ENCODE results near the gene CRYBG2.

The CRYBG2 gene

DNA sequence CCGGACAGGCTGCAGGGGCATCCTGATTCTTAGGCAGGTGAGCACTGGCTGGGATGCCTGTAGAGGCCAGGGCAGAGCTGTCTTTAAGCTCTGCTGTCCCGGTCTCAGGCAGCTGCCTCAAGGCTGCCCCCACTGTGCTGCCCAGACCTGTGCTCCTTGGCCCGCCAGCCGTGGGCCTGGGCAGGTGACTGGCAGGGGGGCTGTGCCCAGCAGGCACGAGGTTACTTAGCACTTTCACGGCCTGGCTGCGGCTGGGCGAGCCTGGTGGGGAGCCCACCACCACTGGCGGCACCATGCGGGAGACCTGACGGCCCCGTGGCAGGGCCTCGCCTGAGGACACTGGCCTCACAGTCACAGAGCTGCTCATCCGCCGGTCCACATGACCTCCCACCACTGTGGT lies 8.2 kb downstream of the CRYBG2 start:
- TF ChIP-seq MYC (IDR thresholded peaks at IDR 0.05; ENCODE audit: low read depth, low read length) (no peak), POLR2A (IDR thresholded peaks at IDR 0.05; ENCODE audit: extremely low read depth, insufficient read length) (no peak)
- TF ChIP-seq, protein P1, sequence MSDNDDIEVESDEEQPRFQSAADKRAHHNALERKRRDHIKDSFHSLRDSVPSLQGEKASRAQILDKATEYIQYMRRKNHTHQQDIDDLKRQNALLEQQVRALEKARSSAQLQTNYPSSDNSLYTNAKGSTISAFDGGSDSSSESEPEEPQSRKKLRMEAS (IDR thresholded peaks at IDR 0.05; ENCODE audit: low read depth, low read length): no peak
- TF ChIP-seq, protein P2, sequence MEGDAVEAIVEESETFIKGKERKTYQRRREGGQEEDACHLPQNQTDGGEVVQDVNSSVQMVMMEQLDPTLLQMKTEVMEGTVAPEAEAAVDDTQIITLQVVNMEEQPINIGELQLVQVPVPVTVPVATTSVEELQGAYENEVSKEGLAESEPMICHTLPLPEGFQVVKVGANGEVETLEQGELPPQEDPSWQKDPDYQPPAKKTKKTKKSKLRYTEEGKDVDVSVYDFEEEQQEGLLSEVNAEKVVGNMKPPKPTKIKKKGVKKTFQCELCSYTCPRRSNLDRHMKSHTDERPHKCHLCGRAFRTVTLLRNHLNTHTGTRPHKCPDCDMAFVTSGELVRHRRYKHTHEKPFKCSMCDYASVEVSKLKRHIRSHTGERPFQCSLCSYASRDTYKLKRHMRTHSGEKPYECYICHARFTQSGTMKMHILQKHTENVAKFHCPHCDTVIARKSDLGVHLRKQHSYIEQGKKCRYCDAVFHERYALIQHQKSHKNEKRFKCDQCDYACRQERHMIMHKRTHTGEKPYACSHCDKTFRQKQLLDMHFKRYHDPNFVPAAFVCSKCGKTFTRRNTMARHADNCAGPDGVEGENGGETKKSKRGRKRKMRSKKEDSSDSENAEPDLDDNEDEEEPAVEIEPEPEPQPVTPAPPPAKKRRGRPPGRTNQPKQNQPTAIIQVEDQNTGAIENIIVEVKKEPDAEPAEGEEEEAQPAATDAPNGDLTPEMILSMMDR (IDR thresholded peaks at IDR 0.05; ENCODE audit: low read depth, low read length): no peak
- no peak overlapping the region for H3K4me3 ChIP-seq (ENCODE audit: low read depth, low read length)
- DNase-seq (ENCODE audit: low read depth): no peak

DNA sequence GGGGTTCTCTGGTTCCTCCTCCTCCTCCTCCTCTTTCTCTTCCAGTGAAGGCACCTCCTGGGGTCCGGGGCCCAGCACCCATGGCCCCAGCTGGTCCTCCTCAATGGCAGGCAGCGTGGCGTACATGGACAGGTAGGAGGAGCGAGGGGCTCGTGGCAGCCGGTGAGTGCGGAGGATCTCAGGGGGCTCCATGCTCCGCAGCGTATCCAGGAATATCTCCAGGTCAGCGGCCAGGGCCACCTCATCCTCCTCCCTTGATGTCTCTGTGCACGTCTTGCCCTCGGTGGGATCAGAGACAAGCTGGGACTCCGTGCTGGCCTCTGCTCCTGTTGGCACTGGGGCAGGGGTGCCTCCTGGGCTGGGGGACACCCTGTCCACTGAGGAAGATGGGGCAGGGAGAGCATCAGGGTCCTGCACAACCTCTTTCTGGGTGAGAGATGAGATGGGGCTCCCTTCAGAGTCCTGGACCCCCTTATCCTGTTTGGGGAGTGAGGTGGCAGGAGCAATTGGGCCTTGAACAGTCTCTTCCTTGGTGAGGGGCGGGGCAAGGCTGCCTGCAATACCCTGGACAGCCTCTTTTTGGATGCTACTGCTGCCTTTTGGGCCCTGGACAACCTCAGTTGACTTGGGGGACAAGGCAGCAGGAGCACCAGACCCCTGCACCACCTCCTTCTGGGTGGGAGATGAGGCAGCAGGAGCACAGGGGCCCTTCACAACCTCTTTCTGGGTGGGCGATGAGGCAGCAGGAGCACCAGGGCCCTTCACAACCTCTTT lies 9.6 kb downstream of the CRYBG2 start:
- TF ChIP-seq MYC (IDR thresholded peaks at IDR 0.05; ENCODE audit: low read depth, low read length): no peak
- TF ChIP-seq, protein P2 (IDR thresholded peaks at IDR 0.05; ENCODE audit: low read depth, low read length): no peak
- TF ChIP-seq, protein P1 (IDR thresholded peaks at IDR 0.05; ENCODE audit: low read depth, low read length): no peak
- TF ChIP-seq POLR2A (IDR thresholded peaks at IDR 0.05; ENCODE audit: extremely low read depth, insufficient read length): no peak
- DNase-seq (ENCODE audit: low read depth): no peak
- H3K4me3 ChIP-seq (ENCODE audit: low read depth, low read length): no peak overlapping the region

DNA sequence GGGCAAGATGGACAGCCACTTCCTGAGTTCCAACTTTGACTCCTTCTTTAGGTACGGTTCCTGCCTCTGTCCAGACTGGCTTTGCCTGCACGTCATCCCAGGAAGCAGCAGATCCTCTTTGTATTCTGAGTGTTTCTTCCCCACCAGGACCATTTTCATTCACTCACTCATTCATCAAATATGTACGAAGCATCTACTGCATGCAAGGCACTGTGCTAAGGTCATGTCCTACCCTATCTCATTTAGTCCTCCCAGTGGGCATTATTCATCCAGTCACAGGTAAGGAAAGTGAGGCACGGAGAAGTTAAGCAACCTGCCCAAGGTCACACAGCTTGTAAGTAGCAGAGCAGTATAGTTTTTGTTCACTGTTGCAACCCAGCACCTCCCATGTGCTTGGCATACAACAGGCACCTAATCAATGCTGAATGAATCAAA lies 13.9 kb downstream of the CRYBG2 start:
- DNase-seq (ENCODE audit: low read depth): no peak
- no peak for TF ChIP-seq MYC (IDR thresholded peaks at IDR 0.05; ENCODE audit: low read depth, low read length)
- TF ChIP-seq, protein P1 (IDR thresholded peaks at IDR 0.05; ENCODE audit: low read depth, low read length): no peak
- TF ChIP-seq, protein P2 (IDR thresholded peaks at IDR 0.05; ENCODE audit: low read depth, low read length): no peak
- no peak for TF ChIP-seq POLR2A (IDR thresholded peaks at IDR 0.05; ENCODE audit: extremely low read depth, insufficient read length)
- no peak overlapping the region for H3K4me3 ChIP-seq (ENCODE audit: low read depth, low read length)

DNA sequence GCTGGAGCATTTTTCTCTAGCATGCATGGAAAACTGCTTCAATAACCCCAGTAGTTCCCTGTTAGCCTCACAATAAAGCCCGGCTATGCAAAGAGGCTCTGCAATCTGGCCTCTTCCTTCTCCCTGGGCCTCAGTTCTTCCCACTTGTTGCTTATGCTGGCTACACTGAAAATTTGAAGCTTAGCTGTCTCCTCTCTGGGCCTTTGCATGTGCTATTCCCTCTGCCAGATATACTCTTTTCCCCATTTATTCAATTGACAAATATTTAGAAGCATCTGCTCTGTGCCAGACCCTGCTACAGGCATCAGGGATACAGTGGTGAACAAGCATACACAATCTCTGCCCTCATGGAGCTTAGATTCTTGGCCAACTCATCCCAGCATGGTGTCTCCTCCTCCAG lies 15.3 kb downstream of the CRYBG2 start:
- DNase-seq (ENCODE audit: low read depth): no peak
- no peak overlapping the region for H3K4me3 ChIP-seq (ENCODE audit: low read depth, low read length)
- TF ChIP-seq, protein P1 (IDR thresholded peaks at IDR 0.05; ENCODE audit: low read depth, low read length): no peak
- TF ChIP-seq, protein P2 (IDR thresholded peaks at IDR 0.05; ENCODE audit: low read depth, low read length): no peak
- TF ChIP-seq POLR2A (IDR thresholded peaks at IDR 0.05; ENCODE audit: extremely low read depth, insufficient read length) (no peak), MYC (IDR thresholded peaks at IDR 0.05; ENCODE audit: low read depth, low read length) (no peak)

DNA sequence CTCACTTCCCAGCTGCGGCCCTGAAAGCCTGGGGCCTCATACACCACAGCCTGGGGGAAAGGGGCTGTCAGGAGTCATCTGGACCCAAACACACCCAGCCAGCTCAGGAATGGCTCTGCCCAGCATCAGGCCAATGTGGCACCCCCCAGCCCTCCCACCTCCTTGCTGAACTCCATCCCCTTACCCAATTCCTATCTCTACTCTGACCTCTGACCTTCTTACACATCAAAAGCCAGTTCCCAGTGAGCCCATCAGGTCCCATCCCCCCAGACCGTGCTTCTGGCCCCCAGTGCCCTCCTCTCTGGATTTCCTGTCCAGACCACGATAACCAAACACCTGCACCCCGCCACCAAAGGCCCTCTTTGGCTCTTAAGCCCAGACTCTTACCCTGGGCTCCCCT lies 16.3 kb downstream of the CRYBG2 start:
- no peak overlapping the region for H3K4me3 ChIP-seq (ENCODE audit: low read depth, low read length)
- TF ChIP-seq MYC (IDR thresholded peaks at IDR 0.05; ENCODE audit: low read depth, low read length): no peak
- TF ChIP-seq, protein P1 (IDR thresholded peaks at IDR 0.05; ENCODE audit: low read depth, low read length): no peak
- TF ChIP-seq POLR2A (IDR thresholded peaks at IDR 0.05; ENCODE audit: extremely low read depth, insufficient read length): no peak
- TF ChIP-seq, protein P2 (IDR thresholded peaks at IDR 0.05; ENCODE audit: low read depth, low read length): no peak
- no peak for DNase-seq (ENCODE audit: low read depth)
